ENCODE measurements around the gene FLRT3.

GRCh38 chr20:14385176-14385740 lies 47.8 kb upstream of the FLRT3 start:
- TF ChIP-seq EZH2 (IDR thresholded peaks at IDR 0.05; ENCODE audit: low read length, unreplicated experiment) (no peak), EZH2phosphoT487 (IDR thresholded peaks at IDR 0.05; ENCODE audit: borderline replicate concordance, low read length) (no peak)
- TF ChIP-seq, protein P1, sequence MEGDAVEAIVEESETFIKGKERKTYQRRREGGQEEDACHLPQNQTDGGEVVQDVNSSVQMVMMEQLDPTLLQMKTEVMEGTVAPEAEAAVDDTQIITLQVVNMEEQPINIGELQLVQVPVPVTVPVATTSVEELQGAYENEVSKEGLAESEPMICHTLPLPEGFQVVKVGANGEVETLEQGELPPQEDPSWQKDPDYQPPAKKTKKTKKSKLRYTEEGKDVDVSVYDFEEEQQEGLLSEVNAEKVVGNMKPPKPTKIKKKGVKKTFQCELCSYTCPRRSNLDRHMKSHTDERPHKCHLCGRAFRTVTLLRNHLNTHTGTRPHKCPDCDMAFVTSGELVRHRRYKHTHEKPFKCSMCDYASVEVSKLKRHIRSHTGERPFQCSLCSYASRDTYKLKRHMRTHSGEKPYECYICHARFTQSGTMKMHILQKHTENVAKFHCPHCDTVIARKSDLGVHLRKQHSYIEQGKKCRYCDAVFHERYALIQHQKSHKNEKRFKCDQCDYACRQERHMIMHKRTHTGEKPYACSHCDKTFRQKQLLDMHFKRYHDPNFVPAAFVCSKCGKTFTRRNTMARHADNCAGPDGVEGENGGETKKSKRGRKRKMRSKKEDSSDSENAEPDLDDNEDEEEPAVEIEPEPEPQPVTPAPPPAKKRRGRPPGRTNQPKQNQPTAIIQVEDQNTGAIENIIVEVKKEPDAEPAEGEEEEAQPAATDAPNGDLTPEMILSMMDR (conservative IDR thresholded peaks at IDR 0.05; ENCODE audit: low read depth, low read length), result no peak
